Left lung (tissue), 10 donors: ENCODE measurements around the gene SRRM5. TPM values are rescaled to one million over a fixed set of nuclear protein-coding genes. Genes with fewer than 3 reads are reported as not detected.
"Not testable (repeated sequence)": the region's sequence is repeated elsewhere in the genome, so short reads cannot be mapped to it uniquely, and the experiment has no call there.

Source experiments
- ATAC-seq: fragments of 200-7000 bp; cut with Tn5 transposase; one replicate; pipeline ENCODE4 v1.9.1; 2020; ENCODE audit warnings: moderate library complexity
- DNase-seq, 4 donors: peaks; one replicate each; pipeline ENCODE4 v3.0.0-alpha.2; 2013 to 2020
- H3K27ac ChIP-seq, 2 donors: fragments of 200-600 bp; sonication (generic) in 1 of 2; one replicate each; pipeline versions ENCODE4 v1.5.0 to v1.8.0; 2020 to 2021
- H3K27me3 ChIP-seq, 2 donors: fragments of 200-600 bp; sonication (generic) in 1 of 2; one replicate each; pipeline versions ENCODE4 v1.5.0 to v1.8.0; 2020 to 2021
- H3K36me3 ChIP-seq, 2 donors: fragments of 200-600 bp; sonication (generic) in 1 of 2; one replicate each; pipeline versions ENCODE4 v1.5.0 to v1.8.0; 2020 to 2021
- H3K4me1 ChIP-seq, 2 donors: fragments of 200-600 bp; one replicate each; pipeline ENCODE4 v1.8.0; 2021
- H3K4me3 ChIP-seq, 2 donors: fragments of 200-600 bp; sonication (generic) in 1 of 2; one replicate each; pipeline versions ENCODE4 v1.5.0 to v1.8.0; 2020 to 2021; ENCODE audit warnings: mild to moderate bottlenecking in 1 of 2
- H3K9me3 ChIP-seq, 2 donors: fragments of 200-600 bp; sonication (generic) in 1 of 2; one replicate each; pipeline versions ENCODE4 v1.5.0 to v1.8.0; 2020 to 2021
- intact Hi-C, 2 donors: fragments of 100-400 bp; cut with DNase I; formaldehyde crosslinking; loops; one replicate each; pipeline versions ENCODE4 v1.11.2 to v1.14.2; 2022
- polyA plus RNA-seq, 6 donors: library from polyadenylated mRNA; unstranded; fragments of 120-200 nt; gene quantifications; one replicate each; pipeline ENCODE4 v1.2.1, GENCODE V29; 2013; ENCODE audit not compliant: insufficient read length in 6 of 6
- total RNA-seq, 2 donors: library from RNA; stranded (reverse); fragmentation: NEBNext Ultra II Directional; extraction: Animal tissue kit (Norgen Biotek cat#: 25700); gene quantifications; one replicate each; pipeline ENCODE4 v1.2.1, GENCODE V29; 2021
- TF ChIP-seq, protein P1 (sequence below), 2 donors: fragments of 200-600 bp; sonication (generic) in 1 of 2; IDR thresholded peaks; one replicate each; pipeline versions ENCODE4 v1.5.0 to v1.8.0; 2021; ENCODE audit warnings: antibody characterized with exemption in 2 of 2
- donor health status: DM: no; HTN: yes; CAD: no.
- donor health status: DM: no; HTN: no; CAD: no.

SRRM5 gene
- total and polyA plus RNA-seq, 8 donors = 0.10 to 2.5 (median 1.7) TPM

DNA sequence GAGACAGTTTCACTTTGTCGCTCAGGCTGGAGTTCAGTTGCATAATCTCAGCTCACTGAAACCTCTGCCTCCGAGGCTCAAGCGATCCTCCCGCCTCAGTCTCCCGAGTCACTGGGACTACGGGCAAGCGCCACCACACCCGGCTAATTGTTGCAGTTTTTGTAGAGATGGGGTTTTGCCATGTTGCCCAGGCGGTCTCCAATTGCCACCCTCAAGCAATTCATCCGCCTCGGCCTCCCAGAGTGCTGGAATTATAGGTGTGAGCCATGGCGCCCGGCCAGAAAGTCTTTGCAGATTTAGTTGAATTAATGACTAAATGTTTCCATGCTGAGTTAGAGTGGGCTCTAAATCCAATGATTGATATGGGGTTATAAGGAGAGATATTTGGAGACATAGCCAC lies 32.3 kb downstream of the SRRM5 start:
- TF ChIP-seq, protein P1, sequence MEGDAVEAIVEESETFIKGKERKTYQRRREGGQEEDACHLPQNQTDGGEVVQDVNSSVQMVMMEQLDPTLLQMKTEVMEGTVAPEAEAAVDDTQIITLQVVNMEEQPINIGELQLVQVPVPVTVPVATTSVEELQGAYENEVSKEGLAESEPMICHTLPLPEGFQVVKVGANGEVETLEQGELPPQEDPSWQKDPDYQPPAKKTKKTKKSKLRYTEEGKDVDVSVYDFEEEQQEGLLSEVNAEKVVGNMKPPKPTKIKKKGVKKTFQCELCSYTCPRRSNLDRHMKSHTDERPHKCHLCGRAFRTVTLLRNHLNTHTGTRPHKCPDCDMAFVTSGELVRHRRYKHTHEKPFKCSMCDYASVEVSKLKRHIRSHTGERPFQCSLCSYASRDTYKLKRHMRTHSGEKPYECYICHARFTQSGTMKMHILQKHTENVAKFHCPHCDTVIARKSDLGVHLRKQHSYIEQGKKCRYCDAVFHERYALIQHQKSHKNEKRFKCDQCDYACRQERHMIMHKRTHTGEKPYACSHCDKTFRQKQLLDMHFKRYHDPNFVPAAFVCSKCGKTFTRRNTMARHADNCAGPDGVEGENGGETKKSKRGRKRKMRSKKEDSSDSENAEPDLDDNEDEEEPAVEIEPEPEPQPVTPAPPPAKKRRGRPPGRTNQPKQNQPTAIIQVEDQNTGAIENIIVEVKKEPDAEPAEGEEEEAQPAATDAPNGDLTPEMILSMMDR (IDR thresholded peaks at IDR 0.05) = no peak

DNA sequence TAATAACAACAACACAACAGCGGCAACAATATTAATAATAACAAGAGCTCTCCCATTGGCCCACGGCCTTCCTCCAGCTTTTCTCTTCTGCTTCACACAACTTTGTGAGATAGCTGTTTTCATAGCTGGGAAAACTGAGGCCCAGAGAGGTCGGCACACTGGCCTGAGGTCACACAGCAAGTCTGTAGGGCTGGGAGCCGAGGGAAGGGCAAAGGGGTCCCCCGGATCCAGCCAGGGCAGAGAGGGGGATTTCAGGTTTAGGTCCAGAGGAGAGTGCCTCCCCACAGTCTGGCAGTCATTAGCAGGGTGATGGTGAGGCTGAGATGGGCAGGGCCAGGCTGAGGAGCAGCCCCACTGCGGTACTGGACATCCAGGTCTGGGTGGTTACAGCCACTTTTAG lies 36.7 kb downstream of the SRRM5 start:
- intact Hi-C loops = loop anchor here in 1 of 2 donors (10.0 kb wide), 1 partner anchor 94 kb away; no protein-coding TSS in a partner anchor
- Histone ChIP-seq H3K36me3 (peaks cover 0 to 81% of the 10 kb centered on the region in 2 donors), H3K9me3 (no peaks in the 10 kb centered on the region), H3K4me1 (no peaks in the 10 kb centered on the region), H3K4me3 (no peak overlapping the region), H3K27me3 (no peaks in the 10 kb centered on the region), H3K27ac (no peak overlapping the region)
- TF ChIP-seq, protein P1 (IDR thresholded peaks at IDR 0.05) = no peak
- DNase-seq (peak in 1 of 4 donors; percentile 17), ATAC-seq (no peak)

More for the DNA sequence above, 32.3 kb downstream of the SRRM5 start:
- Histone ChIP-seq H3K27me3 (peaks cover 0 to 22% of the 10 kb centered on the region in 2 donors), H3K27ac (no peak overlapping the region), H3K36me3 (peaks cover 0 to 37% of the 10 kb centered on the region in 2 donors), H3K4me1 (peaks cover 7% of the 10 kb centered on the region in 2 donors), H3K9me3 (no peaks in the 10 kb centered on the region), H3K4me3 (no peak overlapping the region)
- intact Hi-C loops = loop anchor here in 1 of 2 donors (10.0 kb wide), 1 partner anchor 89 kb away; no protein-coding TSS in a partner anchor
- ATAC-seq (no peak), DNase-seq (no peak)

DNA sequence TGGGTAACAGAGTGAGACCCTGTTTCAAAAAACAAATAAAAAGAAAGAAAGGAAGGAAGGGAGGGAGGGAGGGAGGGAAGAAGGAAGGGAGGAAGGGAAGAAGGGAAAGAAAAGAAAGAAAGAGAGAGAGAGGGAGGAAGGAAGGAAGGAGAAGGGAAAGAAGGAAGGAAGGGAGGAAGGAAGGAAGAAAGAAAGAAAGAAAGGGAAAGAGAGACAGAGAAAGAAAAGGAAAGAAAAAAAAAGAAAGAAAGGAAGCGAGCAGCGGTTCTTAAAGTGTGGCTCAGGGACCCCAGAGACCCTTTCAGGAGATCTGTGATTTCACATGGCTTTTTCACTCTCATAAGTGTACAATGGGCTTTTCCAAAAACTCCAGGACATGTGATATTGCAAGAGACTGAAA lies 37.6 kb downstream of the SRRM5 start:
- intact Hi-C loops = loop anchor here in 1 of 2 donors (10.0 kb wide), 1 partner anchor 95 kb away; no protein-coding TSS in a partner anchor
- peaks cover 0 to 90% of the 10 kb centered on the region in 2 donors for H3K36me3 ChIP-seq
- no peak for ATAC-seq

DNA sequence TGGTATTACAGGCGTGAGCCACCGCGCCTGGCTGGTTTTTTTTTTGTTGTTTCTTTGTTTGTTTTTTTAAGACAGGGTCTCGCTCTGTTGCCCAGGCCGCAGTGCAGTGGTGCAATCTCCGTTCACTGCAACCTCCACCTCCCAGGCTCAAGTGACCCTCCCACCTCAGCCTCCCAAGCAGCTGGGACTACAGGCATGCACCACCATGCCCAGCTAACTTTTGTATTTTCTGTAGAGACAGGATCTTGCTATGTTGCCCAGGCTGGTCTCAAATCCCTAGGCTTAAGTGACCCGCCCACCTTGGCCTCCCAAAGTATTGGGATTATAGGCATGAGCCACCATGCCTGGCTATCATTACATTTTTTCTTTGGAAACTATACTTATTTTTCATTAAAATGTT lies 38.4 kb downstream of the SRRM5 start:
- peaks cover 0 to 98% of the 10 kb centered on the region in 2 donors for H3K36me3 ChIP-seq
- H3K9me3 ChIP-seq, H3K4me1 ChIP-seq, ATAC-seq, H3K27ac ChIP-seq, H3K4me3 ChIP-seq, intact Hi-C loops, H3K27me3 ChIP-seq: not testable (repeated sequence)
- peak in 1 of 4 donors; percentile 26 for DNase-seq

More for the DNA sequence above, 37.6 kb downstream of the SRRM5 start:
- Histone ChIP-seq H3K27ac (no peak overlapping the region), H3K9me3 (no peaks in the 10 kb centered on the region), H3K4me1 (no peaks in the 10 kb centered on the region), H3K4me3 (no peak overlapping the region), H3K27me3 (no peaks in the 10 kb centered on the region)
- no peak for DNase-seq
- TF ChIP-seq, protein P1 (IDR thresholded peaks at IDR 0.05) = no peak

DNA sequence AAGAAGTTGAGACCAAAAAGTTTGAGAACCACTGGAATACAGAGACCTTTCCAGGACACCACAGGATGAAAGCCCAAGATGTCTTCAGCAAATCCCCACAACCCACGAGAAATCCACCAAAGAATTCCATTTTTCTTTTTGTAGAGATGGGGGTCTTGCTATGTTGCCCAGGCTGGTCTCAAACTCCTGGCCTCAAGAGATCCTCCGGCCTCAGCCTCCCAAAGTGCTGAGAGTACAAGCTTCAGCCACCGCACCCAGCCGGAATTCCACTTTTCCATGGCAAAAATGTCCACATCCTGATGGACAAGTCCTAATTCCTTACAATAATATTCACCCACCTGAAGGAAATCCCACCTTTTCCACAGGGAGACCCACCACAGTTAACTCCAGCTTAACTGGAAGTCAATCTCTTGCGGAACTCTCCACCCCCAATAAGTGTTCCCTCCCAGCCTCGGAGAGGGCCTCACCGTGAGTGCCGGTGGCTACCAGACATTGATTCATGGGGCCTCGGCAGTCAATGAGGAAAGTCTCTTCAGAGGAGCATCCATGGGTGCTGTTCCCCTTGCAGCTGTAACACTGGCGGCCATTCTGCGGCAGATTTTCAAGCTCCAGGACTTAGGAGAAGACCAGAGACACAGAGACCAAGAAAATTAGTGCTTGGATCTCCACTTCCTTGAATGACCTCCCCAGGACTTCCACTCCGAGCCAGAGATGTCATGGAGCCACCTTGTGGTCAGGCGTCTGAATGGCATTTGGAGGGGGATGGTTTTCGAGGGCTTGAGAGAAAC lies 40.1 kb downstream of the SRRM5 start:
- Histone ChIP-seq H3K9me3 (no peaks in the 10 kb centered on the region), H3K27me3 (no peaks in the 10 kb centered on the region), H3K4me1 (no peaks in the 10 kb centered on the region), H3K4me3 (no peak overlapping the region), H3K27ac (no peak overlapping the region), H3K36me3 (peaks cover 0 to 100% of the 10 kb centered on the region in 2 donors)
- intact Hi-C loops = no loop called here
- DNase-seq = peak; percentile 9 to 63 (median 40)
- ATAC-seq = peak; percentile 89
- TF ChIP-seq, protein P1 (IDR thresholded peaks at IDR 0.05) = peak; percentile 56 to 58
